GM18511 (cell line): ENCODE results near the gene NRP2.

Source experiments
- ATAC-seq: cut with Tn5 transposase; IDR thresholded peaks from one replicate; pipeline ENCODE4 v1.9.1; 2021; ENCODE audit warnings: mild to moderate bottlenecking, moderate library complexity; ENCODE audit not compliant: unreplicated experiment

The NRP2 gene, protein sequence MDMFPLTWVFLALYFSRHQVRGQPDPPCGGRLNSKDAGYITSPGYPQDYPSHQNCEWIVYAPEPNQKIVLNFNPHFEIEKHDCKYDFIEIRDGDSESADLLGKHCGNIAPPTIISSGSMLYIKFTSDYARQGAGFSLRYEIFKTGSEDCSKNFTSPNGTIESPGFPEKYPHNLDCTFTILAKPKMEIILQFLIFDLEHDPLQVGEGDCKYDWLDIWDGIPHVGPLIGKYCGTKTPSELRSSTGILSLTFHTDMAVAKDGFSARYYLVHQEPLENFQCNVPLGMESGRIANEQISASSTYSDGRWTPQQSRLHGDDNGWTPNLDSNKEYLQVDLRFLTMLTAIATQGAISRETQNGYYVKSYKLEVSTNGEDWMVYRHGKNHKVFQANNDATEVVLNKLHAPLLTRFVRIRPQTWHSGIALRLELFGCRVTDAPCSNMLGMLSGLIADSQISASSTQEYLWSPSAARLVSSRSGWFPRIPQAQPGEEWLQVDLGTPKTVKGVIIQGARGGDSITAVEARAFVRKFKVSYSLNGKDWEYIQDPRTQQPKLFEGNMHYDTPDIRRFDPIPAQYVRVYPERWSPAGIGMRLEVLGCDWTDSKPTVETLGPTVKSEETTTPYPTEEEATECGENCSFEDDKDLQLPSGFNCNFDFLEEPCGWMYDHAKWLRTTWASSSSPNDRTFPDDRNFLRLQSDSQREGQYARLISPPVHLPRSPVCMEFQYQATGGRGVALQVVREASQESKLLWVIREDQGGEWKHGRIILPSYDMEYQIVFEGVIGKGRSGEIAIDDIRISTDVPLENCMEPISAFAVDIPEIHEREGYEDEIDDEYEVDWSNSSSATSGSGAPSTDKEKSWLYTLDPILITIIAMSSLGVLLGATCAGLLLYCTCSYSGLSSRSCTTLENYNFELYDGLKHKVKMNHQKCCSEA

DNA sequence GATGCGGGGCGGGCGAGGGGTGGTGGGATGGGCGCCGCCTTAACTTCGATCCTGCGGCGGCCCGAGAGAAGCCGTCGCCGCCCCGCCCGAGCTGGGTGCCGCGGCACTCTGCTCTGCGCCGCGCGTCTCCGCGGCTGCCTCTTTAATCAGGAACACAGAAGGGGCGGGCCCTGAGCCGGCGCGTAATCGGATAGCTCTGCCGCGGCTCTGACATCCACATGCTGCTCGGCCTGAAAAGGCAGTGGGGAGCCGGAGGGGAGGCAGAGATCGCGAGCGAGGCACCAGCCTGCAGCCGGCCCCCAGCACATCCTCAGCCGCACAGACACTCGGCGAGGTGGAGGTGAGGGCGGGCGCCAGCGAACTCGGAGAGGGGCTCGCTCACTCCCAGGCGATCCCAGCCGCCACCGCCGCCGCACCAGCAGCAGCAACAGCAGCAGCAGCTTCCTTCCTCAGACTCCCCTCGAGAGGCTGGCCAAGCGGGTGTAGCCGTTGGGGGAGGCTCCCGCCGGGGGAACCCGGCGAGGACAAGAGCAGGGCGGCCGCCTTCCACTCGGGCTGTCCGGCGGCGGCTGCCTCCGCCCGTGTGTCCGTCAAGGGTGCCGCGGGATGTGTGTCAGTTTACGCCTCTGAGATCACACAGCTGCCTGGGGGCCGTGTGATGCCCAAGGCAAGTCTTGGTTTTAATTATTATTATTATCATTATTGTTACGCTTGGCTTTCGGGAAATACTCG lies at the start of gene NRP2:
TSS of gene NRP2 (plus strand) at position 263 of the 732 bp plus-strand sequence. CDS start 790 bp downstream, outside the sequence.
- ATAC-seq: peak; percentile 72

DNA sequence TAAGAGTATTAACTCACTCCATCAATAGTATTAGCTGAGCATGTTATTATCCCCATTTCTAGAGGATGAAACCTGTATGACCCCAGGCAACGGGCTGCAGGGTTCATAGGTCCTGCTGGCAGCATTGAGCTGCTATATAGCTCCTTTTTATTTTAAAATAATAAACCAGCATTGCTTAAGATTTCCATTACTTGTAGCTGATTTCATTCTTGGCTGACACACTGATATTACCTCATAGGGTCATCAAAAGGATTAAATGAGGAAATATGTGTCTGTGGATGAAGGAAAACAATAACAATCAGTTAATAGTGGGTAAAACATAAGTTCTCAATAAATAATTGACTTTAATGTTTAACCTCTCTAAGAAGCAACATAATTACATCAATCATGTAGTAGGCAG lies 48.3 kb upstream of the NRP2 start:
- ATAC-seq: no peak

DNA sequence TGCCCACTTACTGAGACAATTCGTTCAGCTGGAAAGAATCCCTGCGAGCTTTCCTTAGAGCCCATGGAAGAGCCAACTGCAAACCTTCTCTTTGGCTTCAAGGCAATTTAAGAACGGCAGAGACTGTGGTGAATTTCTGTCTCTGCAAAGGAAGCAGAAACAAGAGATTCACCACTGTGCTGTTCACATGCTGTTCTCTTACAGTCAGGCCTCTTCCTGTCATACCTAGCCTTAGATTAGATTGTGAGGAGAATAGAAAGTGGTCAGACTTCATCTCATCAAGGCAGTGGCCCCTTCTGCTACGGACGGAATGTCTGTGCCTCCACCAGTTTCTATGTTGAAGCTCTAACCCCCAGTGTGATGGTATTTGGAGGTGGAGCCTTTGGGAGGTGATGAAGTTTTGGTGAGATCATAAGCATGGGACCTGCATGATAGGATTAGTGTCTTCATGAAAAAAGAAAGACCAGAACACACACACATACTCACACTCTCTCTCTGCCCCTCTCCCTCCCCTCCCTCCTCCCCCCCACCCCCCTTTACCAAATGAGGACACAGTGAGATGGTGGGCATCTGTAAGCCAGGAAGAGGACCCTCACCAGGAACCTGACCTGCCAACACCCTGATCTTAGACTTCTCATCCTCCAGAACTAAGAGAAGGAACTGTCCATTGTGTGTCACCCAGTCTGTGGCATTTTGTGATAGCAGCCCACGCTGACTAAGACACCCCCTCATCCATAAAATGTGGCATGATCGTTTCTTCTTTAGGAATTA lies 45.6 kb upstream of the NRP2 start:
- ATAC-seq: no peak

DNA sequence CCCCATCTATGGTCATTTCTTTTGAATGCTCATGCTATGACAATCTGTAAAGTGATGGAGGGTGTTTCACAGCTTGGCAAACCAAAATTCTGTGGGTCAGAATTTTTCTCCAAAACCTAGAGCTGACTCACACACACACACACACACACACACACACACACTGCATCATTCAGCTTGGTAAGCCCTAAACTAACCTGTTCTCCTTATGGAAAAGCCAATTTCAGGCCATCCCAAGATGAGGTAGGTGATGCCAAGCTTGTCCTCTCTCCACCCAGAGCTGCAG lies 45.0 kb upstream of the NRP2 start:
- ATAC-seq: no peak

DNA sequence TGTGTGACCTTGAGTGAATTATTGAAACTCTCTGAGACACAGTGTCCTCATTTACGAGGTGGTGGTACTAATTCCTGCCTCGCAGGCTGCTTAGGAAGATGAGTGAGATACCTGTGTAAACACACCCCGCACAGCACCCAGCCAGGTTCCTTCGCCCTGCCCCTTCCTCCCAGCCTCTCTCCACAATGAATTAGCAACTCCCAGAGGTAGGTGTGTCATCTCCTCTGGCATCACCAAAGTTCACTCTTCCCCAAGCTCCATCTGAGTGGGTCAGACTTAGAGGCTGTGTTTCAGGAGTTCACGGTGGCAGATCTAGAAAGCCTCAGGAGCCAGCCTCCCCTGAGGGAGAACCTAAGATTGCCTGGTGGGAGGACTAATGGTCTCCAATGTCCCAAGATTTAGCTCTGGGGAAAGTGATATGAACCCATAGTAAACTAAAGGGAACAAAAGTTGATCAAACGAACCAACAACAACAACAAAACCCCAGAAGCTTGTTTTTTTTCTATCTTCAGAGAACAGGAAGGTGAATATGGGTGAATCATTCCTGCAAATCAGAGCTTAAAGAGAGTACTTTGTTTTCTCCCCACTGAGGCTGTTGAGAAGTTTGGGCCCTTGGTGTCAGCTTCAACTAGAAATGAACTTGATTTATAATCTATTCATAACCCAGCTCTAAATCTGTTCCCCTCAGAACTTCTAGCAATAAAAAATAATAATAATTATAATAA lies 44.4 kb upstream of the NRP2 start:
- ATAC-seq: no peak

DNA sequence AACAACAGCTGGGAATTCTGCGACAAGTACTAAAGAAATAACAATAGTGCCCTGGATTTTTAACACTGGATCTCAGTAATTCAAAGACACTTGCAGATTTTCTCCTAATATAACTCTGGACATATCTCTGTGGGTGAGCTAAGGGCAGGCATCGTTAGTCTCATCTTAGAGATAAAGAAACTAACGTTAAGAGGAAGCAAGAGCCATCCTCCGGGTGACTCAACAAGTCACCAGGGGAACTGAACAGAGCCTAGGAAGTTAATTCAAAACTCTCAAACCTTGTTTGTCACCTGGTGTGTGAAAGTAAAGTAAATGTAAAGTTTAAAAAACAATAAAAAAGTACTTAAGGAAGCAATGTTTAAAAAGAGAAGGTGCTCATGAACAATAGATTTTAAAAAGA lies 41.6 kb upstream of the NRP2 start:
- ATAC-seq: peak; percentile 53

DNA sequence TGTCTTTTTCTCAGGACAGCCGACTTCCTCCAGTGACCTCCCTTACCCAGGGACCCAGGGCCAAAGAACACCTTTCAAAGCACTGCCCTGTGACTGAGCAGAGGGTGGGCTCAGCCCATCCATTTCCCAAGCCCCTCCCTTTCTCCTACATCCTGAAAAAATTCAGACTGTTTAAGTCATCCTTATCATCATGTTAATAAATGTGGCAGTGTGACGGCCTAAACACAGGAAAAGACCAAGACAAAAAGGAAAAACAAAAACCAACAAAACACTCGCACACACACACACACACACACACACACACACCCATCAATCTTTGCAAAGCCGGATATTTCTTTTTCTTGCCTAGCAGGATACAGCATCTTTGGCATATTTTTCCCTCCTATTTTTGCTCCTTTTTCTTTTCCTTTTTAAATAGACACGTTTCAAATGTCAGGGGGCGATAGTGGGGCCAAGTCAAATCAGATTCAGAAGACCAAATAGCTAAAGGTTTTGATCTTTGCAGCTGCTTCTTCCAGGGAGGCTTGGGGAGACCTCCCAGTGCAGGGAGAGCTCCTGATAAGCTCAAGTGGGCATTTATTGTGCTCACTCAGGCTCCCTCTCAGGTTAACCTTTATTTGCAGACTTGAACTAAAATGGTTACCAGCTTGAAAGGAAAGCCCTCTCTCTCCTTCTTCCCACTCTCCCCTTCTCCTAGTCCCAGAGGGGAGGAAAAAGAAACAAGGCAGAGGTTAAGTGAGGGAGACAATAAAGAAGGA lies 39.5 kb upstream of the NRP2 start:
- no peak for ATAC-seq

DNA sequence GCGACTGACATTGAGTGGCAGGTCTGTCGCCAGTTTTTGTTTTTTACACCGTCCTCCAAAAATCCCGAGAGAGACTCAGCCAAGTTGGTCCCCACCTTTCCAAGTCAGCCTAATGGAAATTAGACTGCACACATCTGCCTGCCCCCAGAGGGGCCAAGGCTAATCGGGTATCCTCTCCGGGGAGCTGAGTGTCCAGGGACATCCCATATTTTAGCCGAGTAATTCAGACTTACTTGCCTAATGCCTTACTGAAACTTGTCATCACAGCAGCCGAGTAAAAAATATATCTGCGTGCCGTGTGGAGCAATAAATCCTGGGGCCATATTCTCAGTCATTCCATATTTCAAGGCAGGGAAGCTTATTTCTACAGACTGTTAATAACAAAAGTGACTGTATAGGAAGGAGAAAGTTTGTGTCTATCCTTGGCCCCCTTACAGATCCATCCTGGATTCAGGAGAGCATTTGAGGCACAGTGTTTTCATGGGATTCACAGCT lies 38.9 kb upstream of the NRP2 start:
- ATAC-seq: no peak

DNA sequence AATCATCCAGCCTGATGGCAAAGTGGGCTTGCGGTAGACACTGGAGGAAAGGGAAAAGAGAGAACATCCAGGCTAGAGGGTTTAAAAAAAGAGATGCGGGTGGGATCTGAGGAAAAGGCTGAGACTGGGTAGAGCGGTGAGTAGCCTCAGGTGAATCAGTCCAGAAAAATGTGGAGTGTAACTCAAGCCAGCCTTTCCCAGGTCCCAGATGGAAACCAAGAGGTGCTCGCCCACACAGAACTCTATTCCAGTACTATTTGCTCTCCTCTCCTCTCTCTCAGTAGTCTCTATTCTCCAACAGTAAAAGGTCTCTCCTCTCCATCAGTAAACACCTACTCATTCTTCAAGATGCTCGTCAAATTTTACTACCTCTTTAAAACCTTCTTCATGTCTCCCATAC lies 38.3 kb upstream of the NRP2 start:
- no peak for ATAC-seq

DNA sequence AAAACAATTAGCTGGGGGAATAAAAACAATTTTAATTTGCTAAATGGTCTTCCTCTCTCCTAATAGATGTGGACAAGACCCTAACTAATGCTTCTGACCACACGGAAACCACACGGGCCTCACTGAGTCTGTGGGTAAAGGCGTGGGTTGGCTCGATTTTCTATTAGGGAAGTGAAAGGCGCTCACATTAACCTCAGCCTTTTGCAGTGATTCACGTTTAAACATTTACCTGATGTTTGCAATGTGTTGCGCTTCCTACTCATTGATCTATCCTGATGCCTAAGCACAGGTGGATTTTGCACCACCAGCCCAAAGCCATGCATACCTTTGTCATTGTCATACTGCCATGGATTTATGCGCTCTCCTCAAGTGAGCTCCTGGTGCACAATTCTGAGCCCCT lies 35.6 kb upstream of the NRP2 start:
- peak; percentile 99 for ATAC-seq

DNA sequence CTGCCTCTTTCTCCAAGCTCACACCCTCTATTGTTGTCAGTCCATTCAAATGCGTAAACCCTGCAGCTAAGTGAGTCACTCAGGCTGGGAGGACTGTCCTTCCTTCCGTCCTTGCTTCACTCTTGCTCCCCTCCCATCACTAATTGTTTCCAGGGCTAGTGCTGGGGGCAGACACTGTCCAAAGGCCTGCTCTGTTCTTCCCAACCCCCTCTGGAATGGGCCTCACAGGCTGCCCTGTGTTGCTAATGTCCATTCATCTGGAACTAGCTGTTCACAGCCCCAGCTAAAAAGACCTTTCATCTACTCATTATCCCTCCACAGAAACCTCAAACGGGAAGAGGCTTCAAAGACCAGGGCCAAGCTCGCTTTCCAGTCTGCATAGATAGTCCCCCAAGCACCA lies 31.9 kb upstream of the NRP2 start:
- ATAC-seq: no peak

DNA sequence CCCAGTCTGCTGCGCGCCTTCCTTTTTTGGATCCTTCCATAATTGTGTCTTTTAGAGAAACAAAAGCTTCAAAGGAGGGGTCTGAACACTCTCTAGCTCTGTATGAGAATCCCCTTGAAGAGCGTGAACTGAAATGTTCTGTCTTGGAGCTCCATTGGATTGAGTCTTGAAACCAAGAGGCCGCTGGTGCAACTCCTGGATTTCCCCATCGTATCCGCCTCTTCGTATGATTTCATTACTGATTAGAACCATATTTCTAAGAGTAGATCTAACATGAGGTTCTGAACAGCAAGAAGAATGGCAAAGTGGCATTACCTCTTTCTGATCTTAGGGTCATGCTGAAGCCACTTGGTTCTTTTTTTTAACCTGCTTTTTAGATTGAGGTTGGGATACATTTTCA lies 31.4 kb upstream of the NRP2 start:
- no peak for ATAC-seq

DNA sequence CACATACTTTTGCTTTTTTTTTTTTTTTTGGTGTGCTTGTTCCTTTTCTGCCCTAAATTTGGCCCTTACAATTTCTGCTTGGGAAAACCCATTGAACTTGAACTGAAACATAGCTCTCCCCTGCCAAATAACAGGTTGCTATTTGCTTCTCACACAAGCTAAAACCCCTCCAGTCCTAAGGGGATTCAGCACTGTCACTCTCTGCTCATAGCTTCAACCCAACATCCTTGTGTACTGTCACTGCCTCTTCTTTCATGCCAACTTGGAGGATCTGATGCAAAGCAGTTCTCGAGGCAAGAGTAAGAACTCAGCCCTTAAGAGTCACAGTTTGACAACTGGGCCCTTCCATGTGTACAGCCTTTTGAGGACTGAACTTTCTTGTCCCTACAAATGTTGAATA lies 30.6 kb upstream of the NRP2 start:
- no peak for ATAC-seq

DNA sequence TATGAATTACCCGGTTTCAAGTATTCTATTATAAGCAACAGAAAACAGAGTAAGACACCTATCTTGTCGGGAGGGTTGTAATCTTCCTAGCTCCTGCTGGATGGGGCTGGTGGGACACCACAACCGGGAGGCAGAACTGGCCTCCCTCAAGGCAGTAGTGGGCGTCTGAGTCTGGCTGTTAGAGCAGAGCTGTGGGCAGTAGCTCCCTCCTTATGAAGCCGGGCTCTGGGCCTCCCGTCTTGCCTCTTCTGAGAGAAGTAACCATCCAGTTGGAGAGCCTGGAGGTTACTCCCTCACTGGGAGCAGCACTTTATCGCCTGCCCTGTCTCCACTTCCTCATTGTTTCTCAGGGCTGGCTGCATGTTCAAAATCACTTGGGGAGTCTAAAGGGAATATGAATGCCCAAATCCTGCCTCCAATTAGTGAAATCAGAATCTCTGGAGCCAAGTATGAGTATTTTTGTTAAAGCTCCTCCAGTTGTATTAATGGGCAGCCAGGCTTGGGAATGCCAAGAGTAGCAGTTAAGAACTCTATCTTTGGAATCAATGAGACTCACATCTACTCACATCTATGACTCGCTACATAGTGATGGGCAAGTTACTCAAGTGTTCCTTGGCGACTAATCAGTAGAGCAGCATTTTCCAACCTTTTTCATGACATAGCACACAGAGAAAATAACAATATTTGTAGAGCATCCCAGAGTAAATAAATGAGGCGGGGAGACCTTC lies 27.3 kb upstream of the NRP2 start:
- no peak for ATAC-seq

DNA sequence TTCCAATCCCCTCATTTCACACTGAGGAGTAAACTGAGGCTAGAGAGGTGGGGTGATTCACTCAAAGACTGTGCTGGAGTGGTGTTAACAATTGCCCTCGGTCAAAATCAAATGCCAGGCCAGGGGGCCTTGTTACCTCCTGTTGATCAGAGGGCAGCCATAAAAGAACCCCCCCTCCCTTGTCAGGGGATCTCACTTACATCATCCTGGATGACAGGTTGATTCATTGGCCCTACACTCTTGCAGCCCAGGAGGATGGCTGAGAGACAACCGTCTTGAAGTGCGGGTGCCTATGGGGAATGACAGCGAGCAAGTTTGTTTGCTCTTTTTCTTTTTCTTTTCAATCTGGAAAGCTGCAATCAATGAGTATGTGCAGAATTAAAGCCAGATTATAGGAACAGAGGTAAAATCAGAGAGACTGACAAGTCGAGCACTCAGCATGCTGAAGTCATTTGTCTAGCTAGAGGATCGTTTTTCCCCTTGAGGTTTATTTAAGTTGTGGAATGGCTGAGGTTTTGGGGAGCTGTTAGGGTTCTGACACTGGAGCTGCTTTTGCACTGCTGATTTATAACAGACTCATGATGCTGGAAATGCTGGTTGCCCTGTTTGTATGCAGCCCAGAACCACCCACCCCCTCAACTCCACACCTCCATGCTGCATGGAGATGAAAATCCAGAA lies 26.4 kb upstream of the NRP2 start:
- no peak for ATAC-seq

DNA sequence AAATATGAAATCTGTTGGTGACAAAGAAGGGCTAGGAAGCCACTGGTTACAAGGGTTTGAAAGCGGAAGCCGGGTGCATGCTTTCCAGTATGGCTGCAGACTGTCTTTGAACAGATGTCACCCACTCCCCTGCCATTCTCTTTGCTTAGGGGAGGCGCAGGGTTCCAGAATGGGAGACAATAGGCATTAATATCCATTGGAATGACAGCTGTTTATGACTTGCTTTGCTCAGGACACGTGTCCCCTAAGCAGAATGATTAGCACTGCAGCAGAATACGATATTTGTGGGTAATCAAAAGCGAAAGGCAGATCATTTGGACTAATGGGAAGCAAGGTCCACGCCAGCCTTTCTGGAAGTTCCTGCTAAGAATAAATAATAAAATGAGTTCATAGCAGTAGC lies 25.8 kb upstream of the NRP2 start:
- ATAC-seq: no peak

DNA sequence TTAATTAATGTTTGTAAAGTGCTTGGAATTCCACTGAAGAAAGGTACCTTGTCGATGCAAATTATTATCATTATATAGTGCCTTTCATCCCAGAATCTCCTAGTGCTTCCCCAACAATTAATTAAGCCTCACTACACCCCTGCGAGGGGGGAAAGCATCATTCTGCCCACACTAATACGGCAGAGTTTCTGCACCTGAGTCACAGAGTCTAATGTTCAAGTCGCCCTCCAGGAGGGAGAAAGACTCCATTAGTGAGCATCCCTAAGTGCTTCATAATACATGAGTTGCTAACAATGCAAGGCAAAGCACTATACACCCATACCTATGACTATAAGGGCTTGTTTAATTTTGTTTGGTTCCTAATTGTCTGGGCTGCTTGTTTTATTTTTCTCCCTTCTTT lies 25.4 kb upstream of the NRP2 start:
- ATAC-seq: no peak

DNA sequence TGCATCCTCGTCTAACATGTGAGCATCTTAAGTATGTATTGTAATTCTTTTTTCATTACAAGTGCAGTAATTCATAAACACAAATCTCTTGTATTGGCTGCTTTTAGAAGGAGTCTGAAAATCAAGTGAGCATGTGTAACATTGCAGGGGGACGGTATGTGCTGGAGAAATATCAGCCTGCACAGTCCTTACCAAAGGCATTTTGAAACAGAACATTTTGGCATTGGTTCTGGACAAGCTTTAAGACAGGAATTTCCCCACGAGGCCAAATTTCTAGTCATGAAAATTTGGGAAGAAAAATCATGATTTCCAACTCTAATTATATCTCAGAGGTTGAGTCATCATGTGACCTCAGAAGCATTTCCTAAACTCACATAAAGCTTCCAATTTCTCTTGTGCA lies 24.7 kb upstream of the NRP2 start:
- no peak for ATAC-seq
